MM.1S (cell line): ENCODE data around the gene FAM3D.

Experiments used
- DNase-seq: peaks from one replicate; pipeline ENCODE4 v3.0.0-alpha.2; 2015
- H2AFZ ChIP-seq: fragments of 300-600 bp; sonication (generic); 2 replicates; pipeline ENCODE4 v1.6.0; 2016; ENCODE audit warnings: antibody characterized with exemption, low read length
- H3F3A ChIP-seq: fragments of 300-600 bp; sonication (generic); 2 replicates; pipeline ENCODE4 v1.6.1; 2016; ENCODE audit warnings: mild to moderate bottlenecking, antibody characterized with exemption, low read length, moderate library complexity, mixed read lengths; ENCODE audit not compliant: insufficient read depth
- H3K27ac ChIP-seq: fragments of 300-600 bp; sonication (generic); 2 replicates; pipeline ENCODE4 v1.5.1; 2016; ENCODE audit warnings: mild to moderate bottlenecking, low read length
- H3K27me3 ChIP-seq: fragments of 300-600 bp; sonication (generic); replicated peaks from 2 replicates; pipeline ENCODE4 v1.6.0; 2016; ENCODE audit warnings: low read length; ENCODE audit not compliant: insufficient read depth
- H3K36me3 ChIP-seq: fragments of 300-600 bp; sonication (generic); replicated peaks from 2 replicates; pipeline ENCODE4 v1.6.1; 2016; ENCODE audit warnings: mild to moderate bottlenecking, low read length, mixed read lengths; ENCODE audit not compliant: insufficient read depth
- H3K4me1 ChIP-seq: fragments of 300-600 bp; sonication (generic); 2 replicates; pipeline ENCODE4 v1.6.1; 2016; ENCODE audit warnings: low read length, mixed read lengths
- H3K4me2 ChIP-seq: fragments of 300-600 bp; sonication (generic); 2 replicates; pipeline ENCODE4 v1.6.0; 2016; ENCODE audit warnings: low read depth, low read length
- H3K4me3 ChIP-seq: fragments of 300-600 bp; sonication (generic); 2 replicates; pipeline ENCODE4 v1.5.1; 2016; ENCODE audit warnings: low read length, mixed read lengths
- H3K79me2 ChIP-seq: fragments of 300-600 bp; sonication (generic); 2 replicates; pipeline ENCODE4 v1.6.1; 2016; ENCODE audit warnings: mixed run types, low read length, mixed read lengths
- H3K9ac ChIP-seq: fragments of 300-600 bp; sonication (generic); 2 replicates; pipeline ENCODE4 v1.6.1; 2016; ENCODE audit warnings: low read length, mixed read lengths
- H3K9me2 ChIP-seq: fragments of 300-600 bp; sonication (generic); replicated peaks from 2 replicates; pipeline ENCODE4 v1.6.1; 2016; ENCODE audit warnings: mild to moderate bottlenecking, low read length, mixed read lengths; ENCODE audit not compliant: insufficient read depth
- H3K9me3 ChIP-seq: fragments of 300-600 bp; sonication (generic); replicated peaks from 2 replicates; pipeline ENCODE4 v1.6.1; 2016; ENCODE audit warnings: mild to moderate bottlenecking, low read length, mixed read lengths; ENCODE audit not compliant: insufficient read depth
- H4K20me1 ChIP-seq: fragments of 300-600 bp; sonication (generic); 2 replicates; pipeline ENCODE4 v1.6.1; 2016; ENCODE audit warnings: mild to moderate bottlenecking, low read length, moderate library complexity, mixed read lengths; ENCODE audit not compliant: insufficient read depth
- CTCF ChIP-seq: fragments of 300-600 bp; sonication (generic); IDR thresholded peaks from 2 replicates; pipeline ENCODE4 v1.5.1; 2016; ENCODE audit warnings: antibody characterized with exemption, low read length, mixed read lengths
- EZH2 ChIP-seq: fragments of 300-600 bp; sonication (generic); optimal IDR thresholded peaks from 2 replicates; pipeline ENCODE3; 2017; ENCODE audit warnings: low read depth, mild to moderate bottlenecking, antibody characterized with exemption, low read length, mixed read lengths
- EZH2phosphoT487 ChIP-seq: fragments of 300-600 bp; sonication (generic); IDR thresholded peaks from 2 replicates; pipeline ENCODE4 v1.6.1; 2018; ENCODE audit warnings: antibody characterized with exemption, low read length

FAM3D gene

GRCh38 chr3:58656631-58657030 is 9.9 kb downstream of the FAM3D start:
- H2AFZ ChIP-seq: no peak overlapping the region
- H3K79me2 ChIP-seq: no peaks in the 10 kb centered on the region
- no peak for DNase-seq
- H3K9me3 ChIP-seq: no peaks in the 10 kb centered on the region
- TF ChIP-seq EZH2: no peak
- TF ChIP-seq EZH2phosphoT487: no peak
- TF ChIP-seq CTCF: no peak
- no peak overlapping the region for H3K4me3 ChIP-seq
- H3F3A ChIP-seq: no peaks in the 10 kb centered on the region
- no peaks in the 10 kb centered on the region for H3K27me3 ChIP-seq
- H3K4me2 ChIP-seq: no peak overlapping the region
- H3K36me3 ChIP-seq: no peaks in the 10 kb centered on the region
- no peak overlapping the region for H3K27ac ChIP-seq
- no peaks in the 10 kb centered on the region for H4K20me1 ChIP-seq
- H3K9me2 ChIP-seq: no peaks in the 10 kb centered on the region
- H3K9ac ChIP-seq: no peak overlapping the region
- H3K4me1 ChIP-seq: no peaks in the 10 kb centered on the region

DNA sequence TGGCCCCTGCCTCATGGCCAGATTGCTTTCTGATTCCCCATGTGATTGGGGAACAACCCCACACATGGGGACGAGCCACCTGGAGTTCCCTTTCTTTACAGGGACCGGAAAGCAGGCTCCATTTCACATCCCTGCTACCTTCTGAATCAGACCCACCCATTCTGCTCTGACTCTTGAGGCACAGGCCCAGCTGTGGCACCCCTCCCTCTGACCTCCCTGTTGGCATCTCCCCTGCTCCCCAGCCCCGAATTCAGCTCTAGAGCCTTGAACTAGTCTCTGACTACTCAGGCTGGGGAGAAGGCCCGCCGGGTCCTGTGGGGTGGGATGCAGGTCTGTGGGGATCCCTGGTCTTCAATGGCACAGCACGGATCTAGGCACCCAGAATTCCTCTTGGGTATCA is 12.1 kb downstream of the FAM3D start:
- no peaks in the 10 kb centered on the region for H3K9me2 ChIP-seq

GRCh38 chr3:58652624-58653023 is 13.9 kb downstream of the FAM3D start:
- no peaks in the 10 kb centered on the region for H3K79me2 ChIP-seq
- H3K4me2 ChIP-seq: no peak overlapping the region
- H3K4me1 ChIP-seq: no peaks in the 10 kb centered on the region
- H3F3A ChIP-seq: no peaks in the 10 kb centered on the region
- H3K4me3 ChIP-seq: no peak overlapping the region
- DNase-seq: no peak
- TF ChIP-seq EZH2phosphoT487 (no peak), CTCF (no peak), EZH2 (no peak)
- H3K9me2 ChIP-seq: no peaks in the 10 kb centered on the region
- H3K9me3 ChIP-seq: no peaks in the 10 kb centered on the region
- H4K20me1 ChIP-seq: no peaks in the 10 kb centered on the region
- no peaks in the 10 kb centered on the region for H3K27me3 ChIP-seq
- H3K9ac ChIP-seq: no peak overlapping the region
- H3K27ac ChIP-seq: no peak overlapping the region
- no peak overlapping the region for H2AFZ ChIP-seq
- no peaks in the 10 kb centered on the region for H3K36me3 ChIP-seq

More for the DNA sequence above, 12.1 kb downstream of the FAM3D start:
- H3K4me1 ChIP-seq: no peaks in the 10 kb centered on the region
- TF ChIP-seq CTCF: no peak
- TF ChIP-seq EZH2: no peak
- no peaks in the 10 kb centered on the region for H3K9me3 ChIP-seq
- H3K79me2 ChIP-seq: no peaks in the 10 kb centered on the region
- H3K27ac ChIP-seq: no peak overlapping the region
- no peaks in the 10 kb centered on the region for H3F3A ChIP-seq
- H3K27me3 ChIP-seq: no peaks in the 10 kb centered on the region
- H3K9ac ChIP-seq: no peak overlapping the region
- no peaks in the 10 kb centered on the region for H3K36me3 ChIP-seq
- no peak overlapping the region for H3K4me3 ChIP-seq
- no peaks in the 10 kb centered on the region for H4K20me1 ChIP-seq
- no peak overlapping the region for H2AFZ ChIP-seq
- no peak for DNase-seq
- no peak overlapping the region for H3K4me2 ChIP-seq
